SK-N-SH (cell line): ENCODE measurements around the gene DENND5A. TPM values are rescaled to one million over a fixed set of nuclear protein-coding genes. Genes with fewer than 3 reads are reported as not detected.
A peak's percentile ranks its signal among the peaks of the same experiment; 100 is the strongest.

ENCODE experiments used
- CTCF ChIA-PET: fragments of 300-600, 350-600 bp; formaldehyde crosslinking; extraction: SDS; loops from one replicate; lab custom pipeline; 2021; lab: Yijun Ruan, JAX
- POLR2A ChIA-PET: fragments of 350-600 bp; sonication (Branson Sonifier 250); formaldehyde crosslinking; extraction: SDS; loops from one replicate; lab custom pipeline; 2020; ENCODE audit warnings: antibody characterized with exemption, inconsistent platforms; lab: Yijun Ruan, JAX
- DNase-seq: peaks from one replicate; pipeline ENCODE4 v3.0.0; 2012
- H2AFZ ChIP-seq: fragments of 200-600 bp; sonication (generic); 2 replicates; pipeline ENCODE4 v1.8.1; 2016; ENCODE audit warnings: antibody characterized with exemption, mild to moderate bottlenecking, low read depth
- H3F3A ChIP-seq: fragments of 200-600 bp; sonication (generic); replicated peaks from 2 replicates; pipeline ENCODE3; 2016; ENCODE audit warnings: antibody characterized with exemption, mild to moderate bottlenecking; ENCODE audit not compliant: insufficient read depth
- H3K27ac ChIP-seq, 2 experiments: fragments of 200-500 bp in 1 of 2; fragments of 200-600 bp in 1 of 2; sonication (Bioruptor generic) in 1 of 2; sonication (generic), shearing (Covaris generic) in 1 of 2; 2 replicates each; pipeline versions ENCODE4 v1.5.1 to v1.6.1; 2014 to 2016; ENCODE audit warnings: low read depth in 2 of 2, inconsistent platforms in 1 of 2, low read length in 1 of 2, mild to moderate bottlenecking in 1 of 2, mixed read lengths in 1 of 2
- H3K27me3 ChIP-seq: fragments of 200-600 bp; sonication (generic), shearing (Covaris generic); 2 replicates; pipeline ENCODE4 v1.6.1; 2016; ENCODE audit warnings: mixed run types; ENCODE audit not compliant: insufficient read depth
- H3K36me3 ChIP-seq, 2 experiments: fragments of 200-500 bp in 1 of 2; fragments of 200-600 bp in 1 of 2; sonication (Bioruptor generic) in 1 of 2; sonication (generic) in 1 of 2; replicated peaks in 1 of 2; 2 replicates each; pipeline versions ENCODE3 to v1.5.1; 2014 to 2016; ENCODE audit warnings: low read length in 1 of 2, mild to moderate bottlenecking in 1 of 2; ENCODE audit not compliant: insufficient read depth in 2 of 2, control insufficient read depth in 1 of 2
- H3K4me1 ChIP-seq, 2 experiments: fragments of 200-500 bp in 1 of 2; fragments of 200-600 bp in 1 of 2; sonication (Bioruptor generic) in 1 of 2; sonication (generic), shearing (Covaris generic) in 1 of 2; 2 replicates each; pipeline versions ENCODE4 v1.5.1 to v1.6.1; 2014 to 2016; ENCODE audit warnings: low read depth in 1 of 2, low read length in 1 of 2, mixed run types in 1 of 2; ENCODE audit not compliant: insufficient read depth in 2 of 2, control insufficient read depth in 1 of 2
- H3K4me2 ChIP-seq: fragments of 200-600 bp; sonication (generic), shearing (Covaris generic); 2 replicates; pipeline ENCODE4 v1.6.1; 2017; ENCODE audit warnings: mixed run types
- H3K4me3 ChIP-seq, 2 experiments: fragments of 200-500 bp in 1 of 2; fragments of 200-600 bp in 1 of 2; sonication (Bioruptor generic) in 1 of 2; sonication (generic), shearing (Covaris generic) in 1 of 2; 2 replicates each; pipeline versions ENCODE4 v1.5.1 to v1.8.1; 2014 to 2016; ENCODE audit warnings: low read depth in 2 of 2, inconsistent platforms in 1 of 2, low read length in 1 of 2, mild to moderate bottlenecking in 1 of 2, mixed read lengths in 1 of 2, moderate library complexity in 1 of 2
- H3K79me2 ChIP-seq: fragments of 200-600 bp; sonication (generic); 2 replicates; pipeline ENCODE4 v1.8.1; 2017; ENCODE audit warnings: mild to moderate bottlenecking; ENCODE audit not compliant: insufficient read depth
- H3K9ac ChIP-seq: fragments of 200-600 bp; sonication (generic); 2 replicates; pipeline ENCODE4 v1.6.1; 2017; ENCODE audit warnings: mixed run types
- H3K9me2 ChIP-seq: fragments of 200-600 bp; sonication (generic); 2 replicates; pipeline ENCODE4 v1.6.1; 2017; ENCODE audit warnings: mixed run types
- H3K9me3 ChIP-seq: fragments of 200-600 bp; sonication (generic); 2 replicates; pipeline ENCODE4 v1.6.1; 2017; ENCODE audit warnings: mixed run types, mild to moderate bottlenecking, moderate library complexity
- H4K20me1 ChIP-seq: fragments of 200-600 bp; sonication (generic); 2 replicates; pipeline ENCODE4 v1.6.1; 2017; ENCODE audit warnings: mild to moderate bottlenecking, mixed run types; ENCODE audit not compliant: insufficient read depth
- CHD2 ChIP-seq: fragments of 150-350 bp; IDR thresholded peaks from 2 replicates; pipeline ENCODE4 v1.6.1; 2018; ENCODE audit warnings: low read length; ENCODE audit not compliant: partially characterized antibody
- CTCF ChIP-seq: fragments of 200-600 bp; sonication (generic); IDR thresholded peaks from 2 replicates; pipeline ENCODE4 v1.6.1; 2017; ENCODE audit warnings: antibody characterized with exemption, mild to moderate bottlenecking, moderate library complexity
- ELF1 ChIP-seq: IDR thresholded peaks from 2 replicates; pipeline ENCODE4 v1.4.0; 2012
- FOXJ3 ChIP-seq: sonication (generic); formaldehyde crosslinking; IDR thresholded peaks from 2 replicates; pipeline ENCODE4 v1.5.1; 2020; ENCODE audit warnings: mild to moderate bottlenecking, missing genetic modification reagents
- FOXM1 ChIP-seq: IDR thresholded peaks from 2 replicates; pipeline ENCODE4 v1.4.0; 2012; ENCODE audit warnings: low read depth, mild to moderate bottlenecking
- GABPA ChIP-seq: IDR thresholded peaks from 2 replicates; pipeline ENCODE4 v1.4.0; 2012; ENCODE audit warnings: low read depth, mild to moderate bottlenecking
- GATA2 ChIP-seq: sonication (generic); formaldehyde crosslinking; IDR thresholded peaks from 2 replicates; pipeline ENCODE4 v1.5.0; 2020; ENCODE audit warnings: mild to moderate bottlenecking, missing genetic modification reagents
- NRF1 ChIP-seq: IDR thresholded peaks from 2 replicates; pipeline ENCODE4 v1.6.1; 2012; ENCODE audit warnings: low read depth, mild to moderate bottlenecking, low read length
- PBX3 ChIP-seq: IDR thresholded peaks from 2 replicates; pipeline ENCODE4; 2012
- POLR2AphosphoS5 ChIP-seq: IDR thresholded peaks from 2 replicates; pipeline ENCODE4 v1.6.1; 2012; ENCODE audit warnings: low read depth, low read length
- RCOR1 ChIP-seq: fragments of 150-350 bp; IDR thresholded peaks from 2 replicates; pipeline ENCODE4 v1.6.1; 2017; ENCODE audit warnings: antibody characterized with exemption, low read length
- RFX5 ChIP-seq: IDR thresholded peaks from 2 replicates; pipeline ENCODE4 v1.6.1; 2012; ENCODE audit warnings: mild to moderate bottlenecking, improper control_type of control experiment, low read length
- SIN3A ChIP-seq: IDR thresholded peaks from 2 replicates; pipeline ENCODE4 v1.6.1; 2012; ENCODE audit warnings: low read depth, mild to moderate bottlenecking, low read length, moderate library complexity, borderline replicate concordance
- TCF12 ChIP-seq: IDR thresholded peaks from 2 replicates; pipeline ENCODE4 v1.4.0; 2012
- TEAD4 ChIP-seq: IDR thresholded peaks from 2 replicates; pipeline ENCODE4 v1.4.0; 2012; ENCODE audit warnings: mild to moderate bottlenecking, borderline replicate concordance; ENCODE audit not compliant: insufficient read depth
- YY1 ChIP-seq: IDR thresholded peaks from 2 replicates; pipeline ENCODE4 v1.4.0; 2012; ENCODE audit warnings: low read depth, mild to moderate bottlenecking
- ZBTB33 ChIP-seq: IDR thresholded peaks from 2 replicates; pipeline ENCODE4 v1.4.0; 2012; ENCODE audit warnings: low read depth, borderline replicate concordance
- WGBS: methylation state at CpG from one replicate; pipeline ENCODE4 v1.1.6; 2017; ENCODE audit warnings: low lambda C conversion rate; 5-methylcytosine and 5-hydroxymethylcytosine counted together
- polyA plus RNA-seq, 3 experiments: library from polyadenylated mRNA; depleted of rRNA; stranded (reverse); fragments of >200 nt; gene quantifications; 2 replicates each; pipeline ENCODE4 v1.2.3, GENCODE V29; 2012

DENND5A gene
- polyA plus RNA-seq, 1 of the 3 experiments (the other 2 are of a cell fraction): 110 TPM

GRCh38 chr11:9153651-9154050 lies 111.5 kb downstream of the DENND5A start (continued):
- no peak for TF ChIP-seq TEAD4
- no peak for TF ChIP-seq CHD2
- TF ChIP-seq, all 33 proteins: peak for 0

GRCh38 chr11:9151631-9152030 lies 113.5 kb downstream of the DENND5A start:
- Histone ChIP-seq H3K27me3 (no peaks in the 10 kb centered on the region), H3K9ac (no peak overlapping the region), H3K4me3 (no peak overlapping the region), H3K79me2 (no peaks in the 10 kb centered on the region), H3K4me1 (no peaks in the 10 kb centered on the region; a peak in 1 of 4 replicates), H2AFZ (no peak overlapping the region), H3K27ac (0 out of 4 replicates have a peak overlapping the region, but pooled peaks of 1 of the 2 experiments have one; percentile 40), H4K20me1 (no peaks in the 10 kb centered on the region), H3K9me2 (no peaks in the 10 kb centered on the region), H3K36me3 (peaks cover 45 to 61% of the 10 kb centered on the region in 2 experiments), H3K9me3 (no peaks in the 10 kb centered on the region), H3K4me2 (no peak overlapping the region), H3F3A (no peaks in the 10 kb centered on the region)
- 93% methylated on average over 2 of the region's 2 CpGs for WGBS
- ChIA-PET POLR2A (no interaction called here), CTCF (interaction anchor here (5.3 kb wide), 1 partner anchor 13 kb away, joined by 40 read pairs; no protein-coding TSS in a partner anchor)
- TF ChIP-seq RFX5 (no peak), PBX3 (no peak), POLR2AphosphoS5 (no peak), ELF1 (no peak), CTCF (no peak), TCF12 (no peak), FOXJ3 (CRISPR knock-in tag) (no peak), RCOR1 (no peak), FOXM1 (no peak), GATA2 (CRISPR knock-in tag) (no peak), ZBTB33 (no peak), GABPA (no peak), NRF1 (no peak), SIN3A (no peak), YY1 (no peak)
- DNase-seq: no peak
